HG03025 (cell line): ENCODE data around the gene LARP1.
A peak's percentile ranks its signal among the peaks of the same experiment; 100 is the strongest.
"Not testable (repeated sequence)": the region's sequence is repeated elsewhere in the genome, so short reads cannot be mapped to it uniquely, and the experiment has no call there.

Source experiments
- ATAC-seq: cut with Tn5 transposase; IDR thresholded peaks from one replicate; pipeline ENCODE4 v1.9.1; 2021; ENCODE audit warnings: mild to moderate bottlenecking, moderate library complexity; ENCODE audit not compliant: unreplicated experiment, low FRiP score

LARP1 gene

DNA sequence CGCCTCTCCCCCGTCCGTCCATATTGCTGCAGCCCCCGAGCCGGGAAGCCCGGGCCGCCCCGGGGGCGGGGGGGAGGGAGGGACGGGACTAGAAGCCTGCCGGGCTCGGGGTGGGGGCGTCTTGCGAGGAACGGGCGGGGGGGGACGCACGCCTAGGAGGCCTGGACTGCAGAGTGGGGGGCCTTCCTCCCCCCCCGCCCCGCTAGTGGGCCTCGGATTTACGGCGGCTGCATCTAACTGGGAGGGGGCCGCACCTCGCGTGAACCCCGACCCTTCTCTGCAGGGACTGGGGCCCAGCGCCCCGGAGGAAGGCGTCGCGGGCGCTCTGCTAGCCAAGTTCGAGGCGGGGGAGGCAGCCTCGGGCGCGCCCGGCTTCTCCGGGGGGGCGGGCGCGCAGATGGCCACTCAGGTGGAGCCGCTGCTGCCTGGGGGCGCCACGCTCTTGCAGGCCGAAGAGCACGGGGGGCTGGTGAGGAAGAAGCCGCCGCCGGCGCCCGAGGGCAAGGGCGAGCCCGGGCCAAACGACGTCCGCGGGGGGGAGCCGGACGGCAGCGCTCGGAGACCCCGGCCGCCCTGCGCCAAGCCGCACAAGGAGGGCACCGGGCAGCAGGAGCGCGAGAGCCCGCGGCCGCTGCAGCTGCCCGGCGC is at the start of gene LARP1:
Gene LARP1, plus strand, starts transcription at position 17 of the 648 bp plus-strand sequence. Its CDS starts 381 bp downstream, at position 398.
- peak; percentile 4 for ATAC-seq

DNA sequence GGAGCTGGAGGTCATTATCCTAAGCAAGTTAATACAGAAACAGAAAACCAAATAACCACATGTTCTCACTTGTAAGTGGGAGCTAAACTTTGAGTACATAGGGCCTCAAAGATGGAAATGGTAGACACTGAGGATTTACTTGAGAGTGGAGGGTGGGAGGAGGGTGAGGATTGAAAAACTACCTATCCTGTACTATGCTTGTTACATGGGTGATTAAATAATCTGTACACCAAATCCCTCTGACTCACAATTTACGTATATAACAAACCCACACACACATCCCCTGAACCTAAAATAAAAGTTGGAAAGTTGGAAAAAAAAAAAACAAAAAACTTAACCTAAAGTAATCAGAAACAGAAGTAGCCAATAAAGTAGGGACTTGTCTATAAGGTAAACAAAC is 48.8 kb upstream of the LARP1 start:
- ATAC-seq, result no peak

DNA sequence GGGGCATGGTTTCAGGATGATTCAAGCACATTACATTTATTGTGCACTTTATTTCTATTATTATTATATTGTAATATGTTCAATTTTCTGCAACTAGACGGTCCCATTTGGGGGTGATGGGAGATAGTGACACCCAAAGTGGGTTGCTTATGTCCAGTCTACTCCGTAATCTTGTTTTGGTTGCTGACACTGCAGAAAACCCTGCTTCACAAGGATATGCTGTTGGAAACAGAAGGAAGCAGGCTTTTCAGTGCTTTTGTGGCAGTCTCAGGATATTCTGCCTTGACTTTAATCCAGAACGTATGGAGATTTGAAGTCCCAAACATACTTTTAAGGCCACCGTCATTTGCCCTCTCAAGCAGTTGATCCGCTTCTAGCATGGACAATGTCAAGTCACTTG is 47.5 kb upstream of the LARP1 start:
- ATAC-seq, result no peak

DNA sequence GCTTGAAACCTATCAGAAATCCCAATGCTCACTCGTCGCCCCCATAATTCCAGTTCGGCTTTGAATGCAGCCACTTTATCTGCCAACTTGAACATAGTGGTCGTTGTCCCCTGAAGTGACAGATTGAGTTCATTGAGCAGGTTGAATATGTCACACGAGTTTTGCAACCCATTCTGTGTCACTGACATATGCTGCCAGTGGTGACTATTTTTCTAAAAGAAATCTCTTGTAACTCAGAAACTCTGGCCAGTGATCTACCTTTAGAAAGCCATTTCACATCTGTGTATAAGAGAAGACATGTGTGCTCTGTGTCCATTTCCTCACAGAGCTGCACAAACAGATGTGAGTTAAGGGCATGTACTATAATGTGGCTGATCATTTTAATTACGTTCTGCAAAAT is 47.0 kb upstream of the LARP1 start:
- no peak for ATAC-seq

DNA sequence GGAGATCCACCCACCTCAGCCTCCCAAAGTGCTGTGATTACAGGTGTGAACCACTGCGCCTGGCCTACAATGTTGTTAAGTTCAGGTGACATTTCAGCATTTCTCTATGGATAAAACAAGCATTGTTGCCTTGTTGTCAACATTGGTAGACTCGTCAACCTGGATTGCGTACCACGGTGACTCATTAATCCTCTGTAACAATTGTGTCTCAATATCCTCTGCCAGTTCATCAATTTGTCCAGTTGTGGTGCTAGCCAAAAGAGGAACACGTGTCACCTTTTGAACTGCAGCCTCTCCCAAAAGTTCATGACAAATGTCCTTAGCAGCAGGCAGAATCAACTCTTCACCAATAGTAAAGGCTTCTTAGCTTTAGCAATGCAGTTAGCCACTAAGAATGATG is 46.3 kb upstream of the LARP1 start:
- ATAC-seq, result no peak

DNA sequence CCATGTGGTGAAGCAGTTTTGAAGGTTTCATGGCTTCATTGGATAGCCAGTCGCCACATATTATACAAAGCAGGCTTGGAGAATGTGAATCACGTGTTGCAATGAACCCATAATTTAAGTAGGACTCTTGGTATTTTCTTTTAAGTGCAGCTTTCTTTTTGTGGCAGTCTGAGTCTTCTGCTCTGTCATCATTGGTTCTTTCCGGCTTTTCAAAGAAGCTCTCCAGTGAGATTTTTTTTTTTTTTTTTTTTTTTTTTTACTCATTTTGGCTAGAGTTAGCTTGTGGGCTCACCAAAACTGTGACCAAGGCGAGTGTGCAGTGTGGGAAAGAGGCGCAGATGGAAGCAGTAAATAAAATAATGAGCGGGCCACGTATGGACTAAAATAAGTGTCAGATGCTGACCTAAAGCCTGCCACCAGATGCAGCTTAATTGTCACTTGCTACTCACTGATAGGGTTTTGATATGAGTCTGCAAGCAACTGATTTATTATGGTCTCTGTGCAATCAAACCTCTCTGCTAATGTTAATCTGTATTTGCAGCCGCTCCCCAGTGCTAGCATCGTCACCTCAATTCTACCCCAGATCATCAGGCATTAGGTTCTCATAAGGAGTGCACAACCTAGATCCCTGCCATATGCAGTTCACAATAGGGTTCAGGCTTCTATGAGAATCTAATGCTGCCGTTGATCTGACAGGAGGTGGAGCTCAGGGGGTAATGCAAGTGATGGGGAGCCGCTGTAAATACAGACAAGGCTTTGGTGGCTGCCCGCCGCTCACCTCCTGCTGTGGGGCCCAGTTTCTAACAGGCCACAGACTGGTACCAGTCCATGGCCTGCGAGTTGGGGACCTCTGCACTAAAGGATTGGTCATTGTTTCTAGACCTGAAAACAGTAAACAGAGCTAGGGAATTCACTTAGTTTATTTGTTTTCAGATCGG is 45.5 kb upstream of the LARP1 start:
- no peak for ATAC-seq

DNA sequence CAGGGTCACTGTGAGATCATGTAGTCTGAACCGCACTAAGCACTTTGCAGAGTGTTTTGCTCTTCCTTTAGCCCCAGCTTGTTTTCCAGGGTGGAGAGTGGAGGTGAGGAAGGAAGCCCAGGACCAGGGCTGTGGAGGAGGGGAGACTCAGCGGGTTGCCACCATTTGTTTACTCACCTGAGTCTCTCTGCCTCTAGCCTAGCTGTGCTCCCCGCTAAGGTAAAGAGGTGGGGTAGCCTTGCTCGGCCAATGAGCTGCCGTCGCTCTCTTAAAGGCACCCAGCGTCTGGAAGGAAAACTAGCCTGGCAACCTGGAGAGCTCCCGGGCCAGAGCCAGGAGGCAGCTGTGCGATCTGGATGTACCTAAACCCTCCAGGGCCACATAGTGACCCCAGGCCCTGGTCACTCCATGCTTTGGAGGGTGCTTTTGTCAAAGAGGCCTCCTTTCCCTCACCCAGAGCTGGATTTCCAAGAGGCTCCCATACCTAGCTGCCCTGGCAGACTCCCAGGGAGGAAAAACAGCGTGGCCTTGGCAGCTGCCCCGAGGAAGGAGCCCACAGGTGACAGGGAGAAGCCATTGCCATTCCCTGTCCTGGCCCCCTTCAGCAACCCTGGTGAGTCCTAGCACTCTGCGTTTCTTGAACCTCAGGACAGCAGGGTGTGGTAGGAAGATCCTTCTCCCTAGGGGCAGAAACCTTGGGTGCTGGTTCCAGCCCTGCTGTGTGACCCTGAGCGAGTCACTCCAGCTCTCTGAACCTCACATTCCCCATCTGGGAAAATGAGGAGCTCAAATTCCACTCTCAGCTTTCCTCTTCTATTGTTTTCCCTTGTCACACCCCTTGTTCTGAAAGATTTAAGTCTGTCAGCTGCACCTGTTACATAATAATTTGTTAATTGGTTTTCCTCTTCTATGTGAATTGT is 42.4 kb upstream of the LARP1 start:
- ATAC-seq, result no peak

DNA sequence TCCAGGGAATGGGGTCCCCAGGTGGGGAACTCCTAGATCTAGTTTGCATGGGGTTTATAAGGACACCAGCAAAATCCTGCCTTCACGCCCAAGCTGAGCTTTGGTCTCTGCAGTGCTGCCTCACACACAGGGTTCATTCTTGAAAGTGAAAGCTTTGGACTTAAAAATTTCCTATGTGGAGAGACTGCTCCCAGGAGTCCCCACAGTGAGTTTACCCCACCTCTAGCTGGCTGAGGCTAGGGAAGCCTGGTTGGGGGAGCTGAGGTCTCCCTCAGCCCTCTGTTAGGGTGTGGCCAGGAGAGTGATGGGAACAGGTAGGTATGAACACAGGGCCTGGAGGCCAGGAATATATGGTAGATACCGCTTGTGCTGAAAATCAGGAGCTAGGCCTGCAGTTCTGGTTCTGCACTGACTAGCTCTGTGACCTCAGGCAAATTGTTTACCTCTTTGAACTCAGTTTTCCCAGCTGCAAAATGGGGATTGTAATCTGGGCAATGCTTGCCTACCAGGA is 41.5 kb upstream of the LARP1 start:
- ATAC-seq, result no peak

DNA sequence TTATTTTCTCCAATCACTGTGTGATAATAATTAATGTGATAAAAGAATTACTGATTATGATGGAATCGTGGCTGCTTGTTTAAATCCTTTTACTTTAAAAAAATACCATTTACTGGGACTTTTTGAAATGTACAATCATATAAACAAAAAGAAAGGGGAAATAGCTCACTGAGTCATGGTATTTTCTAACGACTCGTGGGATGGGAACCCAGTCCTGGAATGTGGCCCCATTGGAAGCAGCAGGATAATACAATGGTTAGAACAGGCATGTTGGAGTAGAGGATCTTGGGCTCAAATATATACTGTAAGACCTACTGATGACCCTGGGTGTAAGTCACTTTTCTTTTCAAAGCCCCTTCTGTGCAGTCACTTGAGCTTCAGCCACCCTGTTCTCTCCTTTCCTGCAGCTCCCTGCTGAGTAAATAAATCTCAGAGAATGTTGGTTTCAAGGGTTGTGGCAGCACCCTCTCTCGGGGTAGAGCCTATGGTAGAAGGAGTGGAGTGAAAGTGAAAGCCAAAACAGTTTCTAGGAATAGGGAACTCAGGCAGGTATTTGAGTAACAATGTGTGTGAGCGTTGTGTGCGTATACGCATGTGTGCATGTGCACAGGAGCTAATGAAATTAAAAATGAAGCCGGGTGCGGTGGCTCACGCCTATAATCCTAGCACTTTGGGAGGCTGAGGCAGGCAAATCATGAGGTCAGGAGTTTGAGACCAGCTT is 40.8 kb upstream of the LARP1 start:
- peak; percentile 71 for ATAC-seq

DNA sequence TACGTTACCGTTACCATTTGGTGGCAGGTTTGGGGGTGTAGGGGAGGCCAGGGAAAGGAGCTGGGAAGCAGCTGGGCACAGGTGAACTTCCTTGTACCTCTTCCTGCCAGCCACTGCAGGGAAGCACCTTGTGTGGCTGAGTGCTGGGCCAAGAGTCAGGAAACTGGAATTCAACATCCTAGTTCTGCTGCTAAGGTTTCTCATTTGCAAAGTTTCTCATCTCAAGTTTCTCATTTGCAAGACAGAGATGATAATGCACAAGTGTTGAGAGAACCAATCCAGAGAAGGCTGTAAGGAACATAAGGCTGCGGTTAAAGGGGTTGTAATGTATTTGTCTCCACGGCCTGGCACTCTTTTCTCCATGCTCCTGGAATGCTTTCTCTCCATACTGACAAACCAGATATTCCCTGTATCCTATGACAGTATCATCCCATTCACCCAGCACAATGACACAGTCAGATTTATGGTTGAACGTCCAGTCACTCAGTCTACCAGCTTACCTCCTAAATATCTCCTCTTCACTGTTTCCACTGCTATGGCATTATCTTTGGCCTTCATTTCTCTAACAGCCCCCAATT is 33.6 kb upstream of the LARP1 start:
- no peak for ATAC-seq

DNA sequence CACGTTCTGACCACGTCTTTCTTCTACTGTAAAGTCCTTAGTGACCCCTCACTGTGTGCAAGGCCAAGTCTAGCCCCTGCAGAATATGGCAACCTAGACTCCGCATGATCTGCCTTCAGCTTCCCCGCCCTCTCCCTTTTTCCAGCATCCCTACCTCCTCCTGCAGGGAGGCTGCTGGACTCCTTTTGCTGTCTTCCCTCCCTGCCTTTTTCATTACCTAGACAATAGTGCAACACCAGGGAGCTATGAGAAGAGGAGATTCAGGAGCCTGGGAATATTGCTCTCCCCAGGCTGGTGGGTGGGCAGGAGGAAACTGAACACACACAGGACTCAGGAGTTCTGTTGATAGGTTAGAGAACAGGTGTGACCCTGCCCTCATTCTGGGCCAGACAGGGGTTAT is 33.1 kb upstream of the LARP1 start:
- no peak for ATAC-seq

DNA sequence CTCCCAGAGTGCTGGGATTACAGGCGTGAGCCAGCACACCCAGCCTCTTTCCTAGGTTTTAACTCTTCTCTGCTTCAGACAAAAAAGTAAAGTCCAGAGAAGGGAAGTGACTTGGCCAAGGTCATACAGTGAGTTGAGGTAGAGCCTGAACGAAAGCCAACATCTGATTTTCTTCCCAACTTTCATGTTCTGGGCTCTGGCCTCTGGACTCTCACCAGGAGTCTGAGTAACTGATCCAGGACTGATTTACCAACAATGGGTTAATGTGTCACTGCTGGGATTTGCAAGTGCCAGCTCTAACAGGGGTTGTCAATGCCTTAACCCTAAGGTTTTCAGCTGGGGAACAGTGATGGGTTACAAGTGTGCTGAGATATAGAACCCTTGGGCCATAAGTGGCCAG is 32.2 kb upstream of the LARP1 start:
- ATAC-seq, result no peak

DNA sequence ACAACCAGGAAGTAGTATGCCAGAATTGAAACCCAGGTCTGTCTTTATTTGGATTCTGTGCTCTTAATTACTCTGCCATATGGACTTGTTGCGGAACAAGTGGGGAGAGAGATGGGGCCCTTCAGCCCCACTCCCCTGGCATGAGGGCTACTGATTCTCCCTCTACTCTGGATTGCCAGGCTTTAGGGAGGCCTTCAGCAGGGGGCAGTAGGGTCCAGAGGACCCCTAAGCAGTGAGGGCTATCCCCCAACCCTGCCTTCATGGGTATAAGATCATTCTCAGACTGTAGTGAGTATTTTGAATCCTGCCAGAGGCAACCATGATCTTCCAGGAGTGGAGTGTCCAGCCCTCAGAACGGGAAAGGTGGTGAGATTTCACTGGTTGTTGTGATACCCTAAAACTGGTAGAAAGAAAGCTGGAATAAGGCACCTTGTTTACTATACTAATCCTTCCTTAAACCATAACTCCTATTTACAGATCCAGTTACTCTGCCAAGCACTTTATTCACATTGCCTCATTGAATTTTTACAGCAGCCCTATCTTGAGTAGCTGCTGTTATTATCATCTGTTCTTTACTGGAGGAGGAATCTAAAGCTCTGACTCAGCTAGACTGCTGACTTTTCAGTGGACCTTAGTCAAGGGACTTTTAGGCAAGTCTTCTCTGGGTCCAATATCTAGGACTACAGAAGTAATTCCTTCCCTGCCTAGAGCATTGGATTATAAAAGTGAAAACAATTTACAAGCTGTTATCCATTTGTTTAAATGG is 31.3 kb upstream of the LARP1 start:
- no peak for ATAC-seq

DNA sequence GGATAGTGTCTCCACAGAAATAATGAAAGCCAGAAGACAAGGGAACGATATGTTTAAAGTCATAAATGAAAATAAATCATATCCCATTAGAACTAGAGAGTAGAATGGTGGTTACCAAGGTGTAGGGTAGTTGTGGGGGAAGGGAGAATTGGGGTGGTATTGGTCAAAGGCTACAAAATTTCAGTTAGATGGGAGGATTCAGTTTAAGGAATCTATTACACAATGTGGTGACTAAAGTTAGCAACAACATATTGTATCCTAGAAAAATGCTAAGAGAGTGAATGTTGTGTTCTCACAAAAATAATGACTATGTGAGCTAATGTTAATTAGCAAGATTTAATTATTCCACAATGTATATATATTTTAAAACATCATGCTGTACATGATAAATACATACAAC is 27.8 kb upstream of the LARP1 start:
- ATAC-seq, result no peak

DNA sequence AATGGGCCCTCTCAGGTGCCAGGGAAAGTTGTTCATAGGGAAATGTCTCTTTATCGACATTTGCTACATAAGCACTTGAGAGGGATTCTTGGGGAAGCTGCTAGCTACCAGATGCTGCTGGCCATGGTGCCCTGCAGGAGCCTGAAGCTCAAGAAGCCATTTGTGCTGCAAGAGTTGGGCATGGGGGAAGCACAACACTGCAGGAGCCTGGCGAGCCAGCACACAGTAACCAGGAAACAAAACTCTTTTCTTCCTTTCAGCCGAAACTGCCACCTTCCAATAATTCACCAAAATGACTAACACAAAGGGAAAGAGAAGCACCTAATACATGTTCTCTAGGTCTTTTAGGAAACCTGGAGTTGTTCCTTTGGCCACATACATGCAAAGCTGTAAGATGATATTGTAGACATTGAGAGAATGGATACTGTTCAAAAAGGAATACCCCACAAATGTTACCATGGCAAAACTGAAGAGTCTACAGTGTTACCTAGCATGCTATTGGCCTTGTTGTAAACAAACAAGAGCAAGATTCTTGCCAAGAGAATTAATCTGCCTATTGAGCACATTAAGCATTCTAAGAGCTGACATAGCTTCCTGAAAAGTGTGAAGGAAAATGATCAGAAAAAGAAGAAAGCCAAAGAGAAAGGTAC is 26.1 kb upstream of the LARP1 start:
- ATAC-seq, result no peak

DNA sequence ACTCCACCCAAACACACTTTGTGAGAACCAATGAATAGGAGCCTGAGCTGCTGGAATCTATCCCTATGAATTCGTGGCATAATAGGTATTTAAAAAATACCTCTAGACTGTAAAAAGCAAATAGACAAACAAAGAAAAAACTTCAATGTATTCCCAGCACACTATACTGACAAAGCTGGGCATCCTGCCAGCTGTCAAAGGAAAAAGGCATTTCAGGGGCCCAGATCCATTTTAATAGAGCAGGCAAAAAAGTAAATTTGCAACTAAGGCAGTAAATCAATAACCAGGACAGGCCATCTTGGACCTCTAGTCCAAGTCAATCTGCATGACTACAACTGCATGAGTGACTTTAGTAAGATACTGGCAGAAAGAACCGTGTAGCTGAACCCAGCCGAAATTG is 25.6 kb upstream of the LARP1 start:
- ATAC-seq, result no peak

DNA sequence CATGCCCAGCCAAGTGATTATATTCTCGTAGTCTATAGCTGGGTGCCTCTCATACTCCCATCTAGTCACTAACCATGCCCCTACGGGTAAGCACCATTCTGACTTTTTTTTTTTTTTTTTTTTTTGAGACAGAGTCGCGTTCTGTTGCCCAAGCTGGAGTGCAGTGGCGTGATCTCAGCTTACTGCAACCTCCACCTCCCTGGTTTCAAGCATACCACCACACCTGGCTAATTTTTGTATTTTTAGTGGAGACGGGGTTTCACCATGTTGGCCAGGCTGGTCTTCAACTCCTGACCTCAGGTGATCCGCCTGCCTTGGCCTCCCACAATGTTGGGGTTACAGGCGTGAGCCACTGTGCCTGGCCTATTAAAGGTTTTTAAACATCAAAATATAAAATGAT is 24.4 kb upstream of the LARP1 start:
- not testable (repeated sequence) for ATAC-seq

DNA sequence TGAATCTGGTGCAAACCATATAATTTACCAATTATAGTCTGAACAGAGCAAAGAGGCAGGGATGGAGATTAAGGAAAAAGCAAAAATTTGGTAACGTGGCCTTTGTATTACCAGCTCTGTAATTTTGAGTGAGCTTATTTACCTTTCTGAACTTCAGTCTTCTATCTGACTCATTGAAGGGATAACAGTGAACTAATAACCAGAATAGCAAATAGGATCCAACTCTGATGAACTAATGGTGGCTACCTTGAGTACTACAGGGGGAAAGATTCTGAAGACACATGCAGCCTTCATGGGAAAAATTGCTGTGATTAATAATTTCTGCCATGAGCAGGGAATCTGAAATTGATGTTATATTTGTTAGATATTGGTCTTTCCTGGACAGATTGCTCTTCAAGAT is 23.0 kb upstream of the LARP1 start:
- ATAC-seq, result no peak
